GM18907 (cell line): ENCODE measurements around the gene PTH1R.
A peak's percentile ranks its signal among the peaks of the same experiment; 100 is the strongest.

Source experiments
- ATAC-seq: cut with Tn5 transposase; IDR thresholded peaks from one replicate; pipeline ENCODE4 v1.9.1; 2021; ENCODE audit warnings: mild to moderate bottlenecking, moderate library complexity; ENCODE audit not compliant: unreplicated experiment

The PTH1R gene

GRCh38 chr3:46942481-46943236, 65.1 kb downstream of the PTH1R start:
- no peak for ATAC-seq

GRCh38 chr3:46943237-46944187, 66.0 kb downstream of the PTH1R start:
- ATAC-seq: peak; percentile 55

GRCh38 chr3:46944191-46944590, 66.7 kb downstream of the PTH1R start:
- ATAC-seq: no peak

- no peak for ATAC-seq
These were observed 68.9 kb downstream of the PTH1R start for GRCh38 chr3:46946416-46946815.

- no peak for ATAC-seq
These were observed 69.5 kb downstream of the PTH1R start for GRCh38 chr3:46946856-46947545.

GRCh38 chr3:46947546-46947901, 70.0 kb downstream of the PTH1R start:
- no peak for ATAC-seq

GRCh38 chr3:46947981-46948791, 70.7 kb downstream of the PTH1R start:
- no peak for ATAC-seq

GRCh38 chr3:46948830-46949671, 71.5 kb downstream of the PTH1R start:
- no peak for ATAC-seq

GRCh38 chr3:46950177-46950576, 72.7 kb downstream of the PTH1R start:
- no peak for ATAC-seq

- ATAC-seq: no peak
These were observed 73.2 kb downstream of the PTH1R start for GRCh38 chr3:46950650-46951241.

GRCh38 chr3:46952813-46953212, 75.3 kb downstream of the PTH1R start:
- ATAC-seq: no peak
